Measurements from ENCODE around the gene FLOT2.

The FLOT2 gene

GRCh38 chr17:28896884-28897768 is at the start of gene FLOT2:
TSS of gene FLOT2 (minus strand) at chr17:28897733. CDS start at chr17:28897574, 159 bp downstream.
- DNase-seq, result no peak
- in situ Hi-C loops (cut with HindIII; ENCODE audit: low pct_ligation_motif_present, low sequenced_read_pairs), result no loop called here
- Histone ChIP-seq H3K36me3 (replicated peaks) (no peaks in the 10 kb centered on the region), H3K27ac (no peak within 1 kb of the TSS), H3K4me3 (ENCODE audit: low read depth, low read length) (peak within 1 kb of the TSS; percentile 80), H3K27me3 (replicated peaks) (no peaks in the 10 kb centered on the region)
- TF ChIP-seq CTCF (IDR thresholded peaks at IDR 0.05; ENCODE audit: low read depth, low read length, missing control alignments), result peak; percentile 53

- H3K4me3 ChIP-seq (ENCODE audit: low read depth, low read length), result no peak overlapping the region
- in situ Hi-C loops (cut with HindIII; ENCODE audit: low pct_ligation_motif_present, low sequenced_read_pairs), result no loop called here
- H3K27ac ChIP-seq, result peak overlapping the region; percentile 95
- peak; percentile 78 for DNase-seq
- TF ChIP-seq CTCF (IDR thresholded peaks at IDR 0.05; ENCODE audit: low read depth, low read length, missing control alignments), result no peak
- no peaks in the 10 kb centered on the region for H3K36me3 ChIP-seq (replicated peaks)
- no peaks in the 10 kb centered on the region for H3K27me3 ChIP-seq (replicated peaks)
Measured at GRCh38 chr17:28946239-28946638, 48.7 kb upstream of the FLOT2 start.

- DNase-seq, result peak; percentile 33
- Histone ChIP-seq H3K27me3 (replicated peaks) (no peaks in the 10 kb centered on the region), H3K36me3 (replicated peaks) (no peaks in the 10 kb centered on the region), H3K27ac (peak overlapping the region; percentile 95), H3K4me3 (ENCODE audit: low read depth, low read length) (no peak overlapping the region)
- in situ Hi-C loops (cut with HindIII; ENCODE audit: low pct_ligation_motif_present, low sequenced_read_pairs), result no loop called here
- TF ChIP-seq CTCF (IDR thresholded peaks at IDR 0.05; ENCODE audit: low read depth, low read length, missing control alignments), result no peak
Measured at GRCh38 chr17:28944862-28945741, 47.6 kb upstream of the FLOT2 start.

- Histone ChIP-seq H3K27me3 (replicated peaks) (no peaks in the 10 kb centered on the region), H3K36me3 (replicated peaks) (no peaks in the 10 kb centered on the region), H3K27ac (no peak overlapping the region), H3K4me3 (ENCODE audit: low read depth, low read length) (no peak overlapping the region)
- no peak for DNase-seq
- in situ Hi-C loops (cut with HindIII; ENCODE audit: low pct_ligation_motif_present, low sequenced_read_pairs), result no loop called here
- no peak for TF ChIP-seq CTCF (IDR thresholded peaks at IDR 0.05; ENCODE audit: low read depth, low read length, missing control alignments)
Measured at GRCh38 chr17:28944343-28944742, 46.8 kb upstream of the FLOT2 start.

GRCh38 chr17:28942925-28943324 is 45.4 kb upstream of the FLOT2 start:
- TF ChIP-seq CTCF (IDR thresholded peaks at IDR 0.05; ENCODE audit: low read depth, low read length, missing control alignments), result no peak
- H3K27me3 ChIP-seq (replicated peaks), result no peaks in the 10 kb centered on the region
- DNase-seq, result no peak
- in situ Hi-C loops (cut with HindIII; ENCODE audit: low pct_ligation_motif_present, low sequenced_read_pairs), result no loop called here
- H3K36me3 ChIP-seq (replicated peaks), result no peaks in the 10 kb centered on the region
- no peak overlapping the region for H3K27ac ChIP-seq
- H3K4me3 ChIP-seq (ENCODE audit: low read depth, low read length), result no peak overlapping the region
